NCI-H226 (cell line): Measurements from ENCODE around the gene CPTP.

ENCODE experiments used
- DNase-seq: peaks from one replicate; pipeline ENCODE4 v3.0.0-alpha.2; 2015

CPTP gene

DNA sequence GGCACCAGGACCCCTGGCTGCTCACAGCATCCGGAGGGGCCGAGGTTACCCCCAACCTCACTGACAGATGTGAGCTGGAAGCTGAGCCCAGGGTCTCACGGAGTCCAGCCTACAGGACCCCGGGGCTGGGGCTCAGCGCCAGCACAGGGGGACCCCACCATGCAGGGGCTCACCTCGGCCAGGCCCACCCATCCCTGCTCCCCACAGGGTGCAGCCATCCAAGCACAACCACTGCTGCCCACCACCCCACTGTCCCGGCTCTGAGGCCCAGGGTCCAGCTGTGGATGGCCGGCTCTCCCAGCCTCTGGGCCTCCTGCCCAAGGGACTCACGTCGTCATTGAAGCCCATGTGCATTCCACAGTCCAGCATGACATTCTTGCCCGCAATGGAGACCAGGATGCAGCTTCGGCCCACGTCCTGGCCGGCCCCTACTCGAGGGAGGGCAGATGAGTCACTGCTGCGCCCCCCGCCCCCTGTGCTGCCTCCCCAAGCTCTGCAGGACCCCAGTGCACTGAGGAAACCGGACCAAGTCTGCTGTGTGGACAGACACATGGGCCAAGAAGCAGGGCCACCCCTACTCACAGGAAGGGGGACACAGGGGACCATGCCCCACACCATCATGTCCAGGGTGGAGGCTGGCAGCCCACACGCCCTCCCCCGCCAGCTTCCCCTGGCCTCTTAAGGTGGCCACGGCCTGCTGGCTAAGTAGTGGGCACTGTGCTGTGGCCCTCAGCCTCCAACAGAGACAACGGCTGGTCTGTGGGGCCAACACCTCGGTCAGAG lies 3.7 kb upstream of the CPTP start:
- DNase-seq = no peak

DNA sequence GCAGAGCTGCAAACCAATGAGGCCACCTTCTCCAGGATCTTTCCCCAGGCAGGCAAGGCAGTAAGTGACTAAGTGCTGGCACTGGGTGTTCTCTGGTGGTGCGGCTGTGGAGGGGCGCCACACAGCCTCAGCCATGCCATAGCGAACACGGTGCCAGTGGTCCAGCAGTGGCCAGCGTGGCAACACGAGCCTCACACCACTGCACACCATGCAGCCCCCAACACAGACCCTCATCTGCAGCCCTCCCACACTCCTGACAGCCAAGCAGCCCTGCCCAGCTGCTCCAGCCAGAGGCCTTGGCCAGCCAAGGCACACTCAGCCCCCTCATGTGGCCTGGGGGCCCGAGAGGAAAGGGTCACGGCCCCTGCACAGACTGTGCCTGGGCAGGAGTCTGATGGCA lies 3.1 kb upstream of the CPTP start:
- no peak for DNase-seq

GRCh38 chr1:1322418-1322817 lies 2.2 kb upstream of the CPTP start:
- DNase-seq = no peak

- DNase-seq = no peak
Observed at GRCh38 chr1:1322952-1323351, 1.6 kb upstream of the CPTP start.

- DNase-seq = no peak
Observed at GRCh38 chr1:1324084-1324523, 498 bp upstream of the CPTP start.

DNA sequence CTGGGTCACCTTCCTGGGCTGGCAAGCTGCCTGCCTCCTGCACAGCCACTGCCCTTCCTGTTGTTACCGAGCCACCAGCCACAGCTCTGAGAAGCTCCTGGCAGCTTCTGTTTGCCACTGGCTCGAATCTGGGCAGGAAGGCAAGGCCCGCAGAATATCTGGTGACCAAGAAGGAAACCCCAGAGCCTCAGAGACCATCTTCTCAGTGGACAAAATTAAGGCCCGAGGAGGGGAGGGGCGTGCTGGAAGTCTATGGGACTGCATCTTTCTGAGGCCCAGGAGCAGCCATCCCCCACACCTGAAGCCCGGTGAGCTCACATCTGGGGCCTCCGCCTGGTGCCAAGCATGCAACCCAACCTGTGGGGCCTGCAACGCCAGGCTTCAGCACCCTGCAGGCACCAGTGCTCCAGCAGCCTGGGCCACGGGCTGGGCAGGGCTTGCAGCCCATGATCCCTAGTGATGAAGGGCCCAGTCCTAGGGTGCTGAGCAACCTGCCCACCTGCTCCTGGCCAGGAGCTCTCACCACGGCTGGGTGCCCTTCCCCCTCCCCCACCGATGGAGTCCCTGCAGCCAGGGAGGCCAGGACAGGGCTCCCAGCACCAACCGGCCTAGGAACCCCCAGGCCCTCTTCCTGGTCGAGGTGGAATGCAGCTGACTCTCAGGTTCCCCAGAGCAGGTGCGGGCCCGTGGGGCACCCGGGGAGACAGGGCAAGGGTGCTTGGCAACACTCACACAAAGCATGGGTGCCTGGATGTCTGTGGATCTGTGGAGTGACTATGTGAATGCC lies 879 bp downstream of the CPTP start:
- DNase-seq = no peak

DNA sequence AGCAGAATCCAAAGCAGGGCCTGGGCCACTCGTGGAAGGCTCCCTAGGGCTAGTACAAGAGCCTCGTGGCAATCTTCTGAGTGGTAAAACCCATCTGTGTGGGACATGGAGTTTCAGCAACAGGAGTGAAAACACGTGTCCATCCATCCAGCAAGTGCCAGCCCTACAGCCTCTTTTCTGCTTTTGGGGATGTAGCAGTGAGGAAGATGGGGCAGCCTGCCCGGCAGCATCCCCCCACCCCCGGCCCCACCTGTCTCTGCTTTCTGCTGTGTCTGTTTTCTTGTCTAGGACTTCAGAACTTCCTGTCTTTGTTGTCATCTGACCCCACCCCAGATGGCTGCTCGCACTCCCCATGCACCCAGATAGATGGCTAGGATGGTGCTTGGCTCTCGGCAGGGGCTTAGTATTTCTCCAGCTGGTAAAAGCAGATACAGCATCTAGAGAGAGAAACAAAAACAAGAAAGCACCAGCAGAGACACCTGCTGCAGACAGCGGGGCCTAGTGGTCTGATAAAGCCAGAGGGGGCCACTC lies 1.5 kb downstream of the CPTP start:
- DNase-seq = no peak

DNA sequence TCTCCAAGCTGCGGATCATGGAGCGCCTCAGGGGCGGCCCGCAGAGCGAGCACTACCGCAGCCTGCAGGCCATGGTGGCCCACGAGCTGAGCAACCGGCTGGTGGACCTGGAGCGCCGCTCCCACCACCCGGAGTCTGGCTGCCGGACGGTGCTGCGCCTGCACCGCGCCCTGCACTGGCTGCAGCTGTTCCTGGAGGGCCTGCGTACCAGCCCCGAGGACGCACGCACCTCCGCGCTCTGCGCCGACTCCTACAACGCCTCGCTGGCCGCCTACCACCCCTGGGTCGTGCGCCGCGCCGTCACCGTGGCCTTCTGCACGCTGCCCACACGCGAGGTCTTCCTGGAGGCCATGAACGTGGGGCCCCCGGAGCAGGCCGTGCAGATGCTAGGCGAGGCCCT lies 2.7 kb downstream of the CPTP start:
- no peak for DNase-seq

DNA sequence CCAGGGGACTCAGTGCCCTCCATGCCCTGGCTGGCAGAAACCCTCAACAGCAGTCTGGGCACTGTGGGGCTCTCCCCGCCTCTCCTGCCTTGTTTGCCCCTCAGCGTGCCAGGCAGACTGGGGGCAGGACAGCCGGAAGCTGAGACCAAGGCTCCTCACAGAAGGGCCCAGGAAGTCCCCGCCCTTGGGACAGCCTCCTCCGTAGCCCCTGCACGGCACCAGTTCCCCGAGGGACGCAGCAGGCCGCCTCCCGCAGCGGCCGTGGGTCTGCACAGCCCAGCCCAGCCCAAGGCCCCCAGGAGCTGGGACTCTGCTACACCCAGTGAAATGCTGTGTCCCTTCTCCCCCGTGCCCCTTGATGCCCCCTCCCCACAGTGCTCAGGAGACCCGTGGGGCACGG lies 3.7 kb downstream of the CPTP start:
- no peak for DNase-seq

GRCh38 chr1:1329304-1330210 lies 5.0 kb downstream of the CPTP start:
- DNase-seq = no peak

GRCh38 chr1:1330366-1331067 lies 5.9 kb downstream of the CPTP start:
- peak; percentile 8 for DNase-seq

- DNase-seq = no peak
Observed at GRCh38 chr1:1331068-1331965, 6.7 kb downstream of the CPTP start, which contains the start of gene TAS1R3. Gene TAS1R3, plus strand, starts transcription at chr1:1331280. Its CDS starts 66 bp downstream, at chr1:1331346.

- no peak for DNase-seq
Observed at GRCh38 chr1:1332031-1332755, 7.6 kb downstream of the CPTP start.

- DNase-seq = no peak
Observed at GRCh38 chr1:1332774-1333480, 8.3 kb downstream of the CPTP start.

- no peak for DNase-seq
Observed at GRCh38 chr1:1333551-1334241, 9.1 kb downstream of the CPTP start.

- no peak for DNase-seq
Observed at GRCh38 chr1:1334835-1335234, 10.2 kb downstream of the CPTP start.

GRCh38 chr1:1335283-1335682 lies 10.7 kb downstream of the CPTP start:
- no peak for DNase-seq

GRCh38 chr1:1335792-1336248 lies 11.2 kb downstream of the CPTP start:
- DNase-seq = no peak

DNA sequence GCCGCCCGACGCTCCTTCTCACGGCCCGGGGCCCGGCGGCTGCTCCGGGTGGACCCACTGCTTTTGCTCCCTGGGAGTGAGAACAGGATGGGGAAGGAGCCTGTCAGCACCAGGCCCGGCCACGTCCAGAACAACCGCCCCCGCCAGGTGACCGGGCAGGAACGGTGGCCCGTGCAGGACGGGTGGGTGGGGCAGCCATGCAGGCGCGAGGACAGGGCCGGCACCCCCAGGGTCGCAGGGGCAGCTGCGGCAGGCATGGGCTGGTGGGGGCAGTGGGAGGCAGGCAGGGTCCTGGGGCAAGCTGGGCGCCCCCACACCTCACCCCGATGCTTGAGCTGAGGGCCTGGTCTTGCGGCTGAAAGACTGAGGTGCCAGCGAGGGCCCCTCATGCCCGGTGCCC lies 11.8 kb downstream of the CPTP start:
- DNase-seq = no peak
